OCI-LY3 (cell line): Measurements from ENCODE around the gene TBCA.

ENCODE experiments used
- EZH2phosphoT487 ChIP-seq: fragments of 200-600 bp; shearing (Covaris generic); IDR thresholded peaks from 2 replicates; pipeline ENCODE4 v1.6.1; 2018; ENCODE audit warnings: antibody characterized with exemption, mixed run types, low read depth
- TF ChIP-seq, protein P1 (sequence below): fragments of 200-600, 300-600 bp; sonication (generic); IDR thresholded peaks from 2 replicates; pipeline ENCODE4 v1.5.1; 2014; ENCODE audit warnings: antibody characterized with exemption, low read length, low read depth

DNA sequence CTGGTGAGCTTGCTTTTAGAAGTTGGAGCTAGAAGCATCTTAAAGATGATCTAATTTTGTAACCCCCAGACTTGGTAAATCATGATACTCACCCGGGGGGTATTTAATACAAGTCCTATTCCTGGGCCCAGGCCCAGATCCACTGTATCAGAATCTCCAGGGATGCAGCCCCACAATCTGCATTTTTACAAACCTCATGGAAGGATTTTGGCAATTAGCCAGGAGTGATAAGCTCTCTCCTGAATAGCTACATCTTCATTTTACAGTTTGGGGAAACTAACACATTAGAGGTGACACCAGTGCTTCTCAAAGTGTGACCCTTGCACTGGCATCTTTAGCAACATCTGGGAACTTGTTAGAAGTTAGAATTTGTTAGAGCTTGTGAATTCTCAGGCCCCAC lies 106.5 kb downstream of the TBCA start:
- TF ChIP-seq, protein P1, sequence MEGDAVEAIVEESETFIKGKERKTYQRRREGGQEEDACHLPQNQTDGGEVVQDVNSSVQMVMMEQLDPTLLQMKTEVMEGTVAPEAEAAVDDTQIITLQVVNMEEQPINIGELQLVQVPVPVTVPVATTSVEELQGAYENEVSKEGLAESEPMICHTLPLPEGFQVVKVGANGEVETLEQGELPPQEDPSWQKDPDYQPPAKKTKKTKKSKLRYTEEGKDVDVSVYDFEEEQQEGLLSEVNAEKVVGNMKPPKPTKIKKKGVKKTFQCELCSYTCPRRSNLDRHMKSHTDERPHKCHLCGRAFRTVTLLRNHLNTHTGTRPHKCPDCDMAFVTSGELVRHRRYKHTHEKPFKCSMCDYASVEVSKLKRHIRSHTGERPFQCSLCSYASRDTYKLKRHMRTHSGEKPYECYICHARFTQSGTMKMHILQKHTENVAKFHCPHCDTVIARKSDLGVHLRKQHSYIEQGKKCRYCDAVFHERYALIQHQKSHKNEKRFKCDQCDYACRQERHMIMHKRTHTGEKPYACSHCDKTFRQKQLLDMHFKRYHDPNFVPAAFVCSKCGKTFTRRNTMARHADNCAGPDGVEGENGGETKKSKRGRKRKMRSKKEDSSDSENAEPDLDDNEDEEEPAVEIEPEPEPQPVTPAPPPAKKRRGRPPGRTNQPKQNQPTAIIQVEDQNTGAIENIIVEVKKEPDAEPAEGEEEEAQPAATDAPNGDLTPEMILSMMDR: no peak
- no peak for TF ChIP-seq EZH2phosphoT487
